Pulmonary artery endothelial cell (primary cell): ENCODE results near the gene NFIC. TPM values are rescaled to one million over a fixed set of nuclear protein-coding genes. Genes with fewer than 3 reads are reported as not detected.
"Not testable (repeated sequence)": the region's sequence is repeated elsewhere in the genome, so short reads cannot be mapped to it uniquely, and the experiment has no call there.

Experiments
- DNase-seq: peaks from one replicate; pipeline ENCODE4 v3.0.0-alpha.2; 2011; ENCODE audit warnings: low read depth, low spot score
- total RNA-seq: library from RNA; depleted of rRNA; stranded (reverse); fragments of >200 nt; gene quantifications from 2 replicates; pipeline ENCODE4 v1.2.3, GENCODE V29; 2014

NFIC gene
- 31.9 and 35.5 TPM in 2 replicates for total RNA-seq

GRCh38 chr19:3365836-3366752, at the start of gene NFIC:
NFIC (plus strand) TSS chr19:3366583; CDS start chr19:3366637, 54 bp downstream.
- DNase-seq, result no peak

- DNase-seq, result no peak
Measured at GRCh38 chr19:3316659-3317207, 49.6 kb upstream of the NFIC start.

GRCh38 chr19:3319643-3320353, 46.6 kb upstream of the NFIC start:
- DNase-seq, result no peak

GRCh38 chr19:3320354-3320670, 46.1 kb upstream of the NFIC start:
- no peak for DNase-seq

- DNase-seq, result no peak
Measured at GRCh38 chr19:3320853-3321252, 45.5 kb upstream of the NFIC start.

- DNase-seq, result no peak
Measured at GRCh38 chr19:3321696-3322095, 44.7 kb upstream of the NFIC start.

- DNase-seq, result no peak
Measured at GRCh38 chr19:3322199-3322978, 44.0 kb upstream of the NFIC start.

GRCh38 chr19:3323026-3323425, 43.4 kb upstream of the NFIC start:
- no peak for DNase-seq

GRCh38 chr19:3323658-3324057, 42.7 kb upstream of the NFIC start:
- no peak for DNase-seq

- no peak for DNase-seq
Measured at GRCh38 chr19:3324405-3324856, 42.0 kb upstream of the NFIC start.

- no peak for DNase-seq
Measured at GRCh38 chr19:3325451-3325850, 40.9 kb upstream of the NFIC start.

GRCh38 chr19:3328743-3329142, 37.6 kb upstream of the NFIC start:
- no peak for DNase-seq

GRCh38 chr19:3330047-3330446, 36.3 kb upstream of the NFIC start:
- no peak for DNase-seq

GRCh38 chr19:3332232-3332631, 34.2 kb upstream of the NFIC start:
- not testable (repeated sequence) for DNase-seq

- DNase-seq, result no peak
Measured at GRCh38 chr19:3333020-3333583, 33.3 kb upstream of the NFIC start.

- DNase-seq, result no peak
Measured at GRCh38 chr19:3333662-3334061, 32.7 kb upstream of the NFIC start.

- DNase-seq, result not testable (repeated sequence)
Measured at GRCh38 chr19:3334749-3335430, 31.5 kb upstream of the NFIC start.

- no peak for DNase-seq
Measured at GRCh38 chr19:3335431-3336350, 30.7 kb upstream of the NFIC start.

GRCh38 chr19:3336351-3336679, 30.1 kb upstream of the NFIC start:
- no peak for DNase-seq
